HepG2 (cell line): ENCODE results near the gene ATN1. TPM values are rescaled to one million over a fixed set of nuclear protein-coding genes. Genes with fewer than 3 reads are reported as not detected.

Experiments
- EP300 ChIP-seq, 3 experiments: sonication (generic) in 1 of 3; formaldehyde crosslinking in 1 of 3; IDR thresholded peaks; 2 replicates each; pipeline versions ENCODE4 v1.5.1 to v1.6.1; 2011 to 2020; ENCODE audit warnings: low read depth in 2 of 3, low read length in 2 of 3, borderline replicate concordance in 1 of 3, improper control_type of control experiment in 1 of 3, mild to moderate bottlenecking in 1 of 3, missing genetic modification reagents in 1 of 3, moderate library complexity in 1 of 3
- GLI4 ChIP-seq: sonication (generic); formaldehyde crosslinking; IDR thresholded peaks from 2 replicates; pipeline ENCODE4 v1.5.1; 2020; ENCODE audit warnings: missing genetic modification reagents, mild to moderate bottlenecking, moderate library complexity, borderline replicate concordance
- HDAC6 ChIP-seq: fragments of 200-600 bp; sonication (generic); IDR thresholded peaks from 2 replicates; pipeline ENCODE4 v1.7.0; 2017; ENCODE audit warnings: mild to moderate bottlenecking, antibody characterized with exemption, low read length, low read depth
- HNRNPH1 ChIP-seq: fragments of 200-400 bp; formaldehyde crosslinking; optimal IDR thresholded peaks from 2 replicates; pipeline ENCODE3; 2017; ENCODE audit warnings: mild to moderate bottlenecking, low read depth, low read length
- NR0B2 ChIP-seq: sonication (generic); formaldehyde crosslinking; IDR thresholded peaks from 2 replicates; pipeline ENCODE4 v1.4.0; 2020; ENCODE audit warnings: mild to moderate bottlenecking, missing genetic modification reagents
- SALL1 ChIP-seq: sonication (generic); formaldehyde crosslinking; IDR thresholded peaks from 2 replicates; pipeline ENCODE4 v1.8.0; 2022; ENCODE audit warnings: mild to moderate bottlenecking, missing genetic modification reagents
- YY1 ChIP-seq: IDR thresholded peaks from 2 replicates; pipeline ENCODE4 v1.6.1; 2011; ENCODE audit warnings: low read length, low read depth, moderate library complexity, mild to moderate bottlenecking; ENCODE audit not compliant: insufficient read depth, insufficient replicate concordance
- ZNF333 ChIP-seq: sonication (generic); formaldehyde crosslinking; IDR thresholded peaks from 2 replicates; pipeline ENCODE4 v1.4.0; 2020; ENCODE audit warnings: mild to moderate bottlenecking, missing genetic modification reagents, borderline replicate concordance
- ZNF567 ChIP-seq: sonication (generic); formaldehyde crosslinking; IDR thresholded peaks from 2 replicates; pipeline ENCODE4 v1.8.1; 2023; ENCODE audit warnings: mild to moderate bottlenecking, missing genetic modification reagents, borderline replicate concordance
- polyA plus RNA-seq, 8 experiments: library from polyadenylated mRNA; depleted of rRNA in 3 of 8; stranded (reverse) in 7 of 8; unstranded in 1 of 8; fragments of >200 nt; fragmentation: Illumina TruSeq in 4 of 8; extraction: Trizol in 4 of 8; gene quantifications; 2 replicates each; pipeline versions ENCODE4 v1.2.1 to v1.2.3, GENCODE V29; 2011 to 2016; ENCODE audit warnings: low read depth in 4 of 8, missing spikeins in 1 of 8, mixed read lengths in 1 of 8; ENCODE audit not compliant: insufficient read depth in 1 of 8
- total RNA-seq, 5 experiments: library from RNA; depleted of rRNA; stranded (reverse); fragments of >200 nt; fragmentation: Illumina TruSeq; extraction: Trizol; gene quantifications; 2 replicates each; pipeline ENCODE4 v1.2.3, GENCODE V29; 2016; ENCODE audit warnings: low read depth in 1 of 5
- TF ChIP-seq, protein P1 (sequence below): sonication (generic); formaldehyde crosslinking; IDR thresholded peaks from 2 replicates; pipeline ENCODE4 v1.4.0; 2020; ENCODE audit warnings: mild to moderate bottlenecking, missing genetic modification reagents, borderline replicate concordance
- TF ChIP-seq, protein P2 (sequence below): sonication (generic); formaldehyde crosslinking; IDR thresholded peaks from 2 replicates; pipeline ENCODE4 v1.4.0; 2020; ENCODE audit warnings: missing genetic modification reagents
- TF ChIP-seq, protein P3 (sequence below), 2 experiments: sonication (generic) in 1 of 2; formaldehyde crosslinking in 1 of 2; IDR thresholded peaks; 2 replicates each; pipeline versions ENCODE4 v1.6.1 to v1.9.0; 2014 to 2022; ENCODE audit warnings: antibody characterized with exemption in 1 of 2, borderline replicate concordance in 1 of 2, inconsistent platforms in 1 of 2, low read depth in 1 of 2, missing genetic modification reagents in 1 of 2
- TF ChIP-seq, protein P4 (sequence below): IDR thresholded peaks from 2 replicates; pipeline ENCODE4 v1.6.1; 2016; ENCODE audit warnings: low read depth

Gene ATN1
- total and polyA plus RNA-seq, 2 of the 13 experiments (the other 11 are each of a cell fraction or from before 2014, with no cell fraction given) = 2.1 to 8.6 TPM

GRCh38 chr12:6965026-6965661, 37.4 kb downstream of the ATN1 start (continued):
- TF ChIP-seq, protein P1, sequence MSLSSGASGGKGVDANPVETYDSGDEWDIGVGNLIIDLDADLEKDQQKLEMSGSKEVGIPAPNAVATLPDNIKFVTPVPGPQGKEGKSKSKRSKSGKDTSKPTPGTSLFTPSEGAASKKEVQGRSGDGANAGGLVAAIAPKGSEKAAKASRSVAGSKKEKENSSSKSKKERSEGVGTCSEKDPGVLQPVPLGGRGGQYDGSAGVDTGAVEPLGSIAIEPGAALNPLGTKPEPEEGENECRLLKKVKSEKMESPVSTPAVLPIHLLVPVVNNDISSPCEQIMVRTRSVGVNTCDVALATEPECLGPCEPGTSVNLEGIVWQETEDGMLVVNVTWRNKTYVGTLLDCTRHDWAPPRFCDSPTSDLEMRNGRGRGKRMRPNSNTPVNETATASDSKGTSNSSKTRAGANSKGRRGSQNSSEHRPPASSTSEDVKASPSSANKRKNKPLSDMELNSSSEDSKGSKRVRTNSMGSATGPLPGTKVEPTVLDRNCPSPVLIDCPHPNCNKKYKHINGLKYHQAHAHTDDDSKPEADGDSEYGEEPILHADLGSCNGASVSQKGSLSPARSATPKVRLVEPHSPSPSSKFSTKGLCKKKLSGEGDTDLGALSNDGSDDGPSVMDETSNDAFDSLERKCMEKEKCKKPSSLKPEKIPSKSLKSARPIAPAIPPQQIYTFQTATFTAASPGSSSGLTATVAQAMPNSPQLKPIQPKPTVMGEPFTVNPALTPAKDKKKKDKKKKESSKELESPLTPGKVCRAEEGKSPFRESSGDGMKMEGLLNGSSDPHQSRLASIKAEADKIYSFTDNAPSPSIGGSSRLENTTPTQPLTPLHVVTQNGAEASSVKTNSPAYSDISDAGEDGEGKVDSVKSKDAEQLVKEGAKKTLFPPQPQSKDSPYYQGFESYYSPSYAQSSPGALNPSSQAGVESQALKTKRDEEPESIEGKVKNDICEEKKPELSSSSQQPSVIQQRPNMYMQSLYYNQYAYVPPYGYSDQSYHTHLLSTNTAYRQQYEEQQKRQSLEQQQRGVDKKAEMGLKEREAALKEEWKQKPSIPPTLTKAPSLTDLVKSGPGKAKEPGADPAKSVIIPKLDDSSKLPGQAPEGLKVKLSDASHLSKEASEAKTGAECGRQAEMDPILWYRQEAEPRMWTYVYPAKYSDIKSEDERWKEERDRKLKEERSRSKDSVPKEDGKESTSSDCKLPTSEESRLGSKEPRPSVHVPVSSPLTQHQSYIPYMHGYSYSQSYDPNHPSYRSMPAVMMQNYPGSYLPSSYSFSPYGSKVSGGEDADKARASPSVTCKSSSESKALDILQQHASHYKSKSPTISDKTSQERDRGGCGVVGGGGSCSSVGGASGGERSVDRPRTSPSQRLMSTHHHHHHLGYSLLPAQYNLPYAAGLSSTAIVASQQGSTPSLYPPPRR (CRISPR knock-in tag) = no peak
- TF ChIP-seq GLI4 (CRISPR knock-in tag) = no peak
- 0 out of 2 replicates have a peak, but pooled peaks have one; percentile 29 for TF ChIP-seq NR0B2 (CRISPR knock-in tag)
- TF ChIP-seq, protein P2, sequence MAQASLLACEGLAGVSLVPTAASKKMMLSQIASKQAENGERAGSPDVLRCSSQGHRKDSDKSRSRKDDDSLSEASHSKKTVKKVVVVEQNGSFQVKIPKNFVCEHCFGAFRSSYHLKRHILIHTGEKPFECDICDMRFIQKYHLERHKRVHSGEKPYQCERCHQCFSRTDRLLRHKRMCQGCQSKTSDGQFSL (CRISPR knock-in tag) = 0 out of 2 replicates have a peak, but pooled peaks have one; percentile 42
- no peak for TF ChIP-seq ZNF333 (CRISPR knock-in tag)
- no peak for TF ChIP-seq HDAC6
- no peak for TF ChIP-seq HNRNPH1
- no peak for TF ChIP-seq ZNF567 (CRISPR knock-in tag)
- TF ChIP-seq, protein P3, sequence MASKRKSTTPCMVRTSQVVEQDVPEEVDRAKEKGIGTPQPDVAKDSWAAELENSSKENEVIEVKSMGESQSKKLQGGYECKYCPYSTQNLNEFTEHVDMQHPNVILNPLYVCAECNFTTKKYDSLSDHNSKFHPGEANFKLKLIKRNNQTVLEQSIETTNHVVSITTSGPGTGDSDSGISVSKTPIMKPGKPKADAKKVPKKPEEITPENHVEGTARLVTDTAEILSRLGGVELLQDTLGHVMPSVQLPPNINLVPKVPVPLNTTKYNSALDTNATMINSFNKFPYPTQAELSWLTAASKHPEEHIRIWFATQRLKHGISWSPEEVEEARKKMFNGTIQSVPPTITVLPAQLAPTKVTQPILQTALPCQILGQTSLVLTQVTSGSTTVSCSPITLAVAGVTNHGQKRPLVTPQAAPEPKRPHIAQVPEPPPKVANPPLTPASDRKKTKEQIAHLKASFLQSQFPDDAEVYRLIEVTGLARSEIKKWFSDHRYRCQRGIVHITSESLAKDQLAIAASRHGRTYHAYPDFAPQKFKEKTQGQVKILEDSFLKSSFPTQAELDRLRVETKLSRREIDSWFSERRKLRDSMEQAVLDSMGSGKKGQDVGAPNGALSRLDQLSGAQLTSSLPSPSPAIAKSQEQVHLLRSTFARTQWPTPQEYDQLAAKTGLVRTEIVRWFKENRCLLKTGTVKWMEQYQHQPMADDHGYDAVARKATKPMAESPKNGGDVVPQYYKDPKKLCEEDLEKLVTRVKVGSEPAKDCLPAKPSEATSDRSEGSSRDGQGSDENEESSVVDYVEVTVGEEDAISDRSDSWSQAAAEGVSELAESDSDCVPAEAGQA (IDR thresholded peaks at IDR 0.05; ENCODE audit: low read depth) = no peak
- TF ChIP-seq, protein P3 (CRISPR knock-in tag; IDR thresholded peaks at IDR 0.05; ENCODE audit: borderline replicate concordance) = no peak
- TF ChIP-seq SALL1 (CRISPR knock-in tag) = 0 out of 2 replicates have a peak, but pooled peaks have one; percentile 40
- peak; percentile 41 for TF ChIP-seq YY1
- no peak for TF ChIP-seq EP300 (IDR thresholded peaks at IDR 0.05; ENCODE audit: low read depth in 2 of 2, low read length in 2 of 2)
- no peak for TF ChIP-seq EP300 (CRISPR knock-in tag; IDR thresholded peaks at IDR 0.05; ENCODE audit: borderline replicate concordance)
- TF ChIP-seq, protein P4, sequence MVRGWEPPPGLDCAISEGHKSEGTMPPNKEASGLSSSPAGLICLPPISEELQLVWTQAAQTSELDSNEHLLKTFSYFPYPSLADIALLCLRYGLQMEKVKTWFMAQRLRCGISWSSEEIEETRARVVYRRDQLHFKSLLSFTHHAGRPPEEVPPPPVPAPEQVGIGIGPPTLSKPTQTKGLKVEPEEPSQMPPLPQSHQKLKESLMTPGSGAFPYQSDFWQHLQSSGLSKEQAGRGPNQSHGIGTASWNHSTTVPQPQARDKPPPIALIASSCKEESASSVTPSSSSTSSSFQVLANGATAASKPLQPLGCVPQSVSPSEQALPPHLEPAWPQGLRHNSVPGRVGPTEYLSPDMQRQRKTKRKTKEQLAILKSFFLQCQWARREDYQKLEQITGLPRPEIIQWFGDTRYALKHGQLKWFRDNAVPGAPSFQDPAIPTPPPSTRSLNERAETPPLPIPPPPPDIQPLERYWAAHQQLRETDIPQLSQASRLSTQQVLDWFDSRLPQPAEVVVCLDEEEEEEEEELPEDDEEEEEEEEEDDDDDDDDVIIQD (CRISPR knock-in tag) = no peak
